ENCODE results near the gene PMFBP1. TPM values are rescaled to one million over a fixed set of nuclear protein-coding genes. Genes with fewer than 3 reads are reported as not detected.

PMFBP1 gene
- total and polyA plus RNA-seq, 10 donors: 0.52 to 17.2 (median 1.1) TPM

DNA sequence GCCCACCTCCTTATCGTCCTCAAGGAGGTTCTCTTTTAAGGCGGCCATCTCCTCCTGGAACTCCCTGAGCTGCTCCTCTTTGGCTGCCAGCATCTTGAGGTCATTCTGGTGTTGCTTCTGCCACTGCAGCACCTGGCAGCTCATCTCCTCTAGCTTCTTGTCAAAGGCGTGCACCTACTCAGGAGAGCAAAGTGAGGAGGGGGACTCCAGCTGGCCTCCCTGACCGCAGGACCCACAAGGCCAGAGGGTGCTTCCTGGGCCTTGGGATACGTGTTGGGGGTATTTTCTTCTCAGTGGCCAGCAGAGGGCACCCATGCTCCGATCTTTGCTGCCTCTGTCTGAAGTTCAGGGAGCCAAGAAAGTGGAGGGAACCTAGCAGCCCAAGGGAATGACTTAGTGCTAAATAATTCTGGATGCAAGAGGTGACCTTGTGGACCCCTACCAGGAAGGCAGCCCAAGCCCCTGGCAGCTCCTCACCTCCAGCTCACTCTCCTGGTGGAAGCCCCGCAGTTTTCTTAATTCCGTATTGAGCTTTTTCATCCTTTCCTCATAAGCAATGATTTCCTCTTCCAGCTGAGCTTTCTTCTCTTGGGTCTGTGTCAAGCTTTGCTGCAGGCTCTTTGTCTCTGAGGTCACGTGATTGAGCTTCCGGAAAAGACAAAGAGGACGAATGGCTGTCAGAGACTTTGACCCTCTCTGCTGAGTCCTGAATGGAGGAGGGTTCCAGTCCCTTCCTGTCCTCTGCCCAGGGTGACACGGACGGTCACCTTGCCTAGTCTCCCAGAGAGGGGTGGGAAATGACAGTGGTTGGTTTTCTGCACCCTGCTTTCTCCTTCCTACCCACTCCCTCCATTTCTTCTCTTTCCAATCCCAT, 47.0 kb downstream of the PMFBP1 start:
- peak; percentile 87 for DNase-seq
- Histone ChIP-seq H3K27me3 (replicated peaks in 1 of 7) (no peaks in the 10 kb centered on the region), H3K4me3 (no peak overlapping the region), H3K9me3 (no peaks in the 10 kb centered on the region), H3K36me3 (no peaks in the 10 kb centered on the region), H3K4me1 (peaks cover 0 to 23% (median 8%) of the 10 kb centered on the region in 6 donors), H3K27ac (peak overlapping the region in 1 of 8 donors; percentile 39)
- intact Hi-C loops (cut with DNase I; ENCODE audit: low total_unique reads): loop anchor here (10.0 kb wide), 1 partner anchor 340 kb away; no protein-coding TSS in a partner anchor
- TF ChIP-seq, protein P1, sequence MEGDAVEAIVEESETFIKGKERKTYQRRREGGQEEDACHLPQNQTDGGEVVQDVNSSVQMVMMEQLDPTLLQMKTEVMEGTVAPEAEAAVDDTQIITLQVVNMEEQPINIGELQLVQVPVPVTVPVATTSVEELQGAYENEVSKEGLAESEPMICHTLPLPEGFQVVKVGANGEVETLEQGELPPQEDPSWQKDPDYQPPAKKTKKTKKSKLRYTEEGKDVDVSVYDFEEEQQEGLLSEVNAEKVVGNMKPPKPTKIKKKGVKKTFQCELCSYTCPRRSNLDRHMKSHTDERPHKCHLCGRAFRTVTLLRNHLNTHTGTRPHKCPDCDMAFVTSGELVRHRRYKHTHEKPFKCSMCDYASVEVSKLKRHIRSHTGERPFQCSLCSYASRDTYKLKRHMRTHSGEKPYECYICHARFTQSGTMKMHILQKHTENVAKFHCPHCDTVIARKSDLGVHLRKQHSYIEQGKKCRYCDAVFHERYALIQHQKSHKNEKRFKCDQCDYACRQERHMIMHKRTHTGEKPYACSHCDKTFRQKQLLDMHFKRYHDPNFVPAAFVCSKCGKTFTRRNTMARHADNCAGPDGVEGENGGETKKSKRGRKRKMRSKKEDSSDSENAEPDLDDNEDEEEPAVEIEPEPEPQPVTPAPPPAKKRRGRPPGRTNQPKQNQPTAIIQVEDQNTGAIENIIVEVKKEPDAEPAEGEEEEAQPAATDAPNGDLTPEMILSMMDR (IDR thresholded peaks at IDR 0.05 in 8 of 11, conservative IDR thresholded peaks at IDR 0.05 in 3 of 11): peak; percentile 26 to 87 (median 73)
- TF ChIP-seq POLR2AphosphoS5 (IDR thresholded peaks at IDR 0.05) (no peak), POLR2A (IDR thresholded peaks at IDR 0.05) (no peak)
- WGBS, 5 donors: 37 to 47% (median 42%) methylated on average over 13 of the region's 13 CpGs

DNA sequence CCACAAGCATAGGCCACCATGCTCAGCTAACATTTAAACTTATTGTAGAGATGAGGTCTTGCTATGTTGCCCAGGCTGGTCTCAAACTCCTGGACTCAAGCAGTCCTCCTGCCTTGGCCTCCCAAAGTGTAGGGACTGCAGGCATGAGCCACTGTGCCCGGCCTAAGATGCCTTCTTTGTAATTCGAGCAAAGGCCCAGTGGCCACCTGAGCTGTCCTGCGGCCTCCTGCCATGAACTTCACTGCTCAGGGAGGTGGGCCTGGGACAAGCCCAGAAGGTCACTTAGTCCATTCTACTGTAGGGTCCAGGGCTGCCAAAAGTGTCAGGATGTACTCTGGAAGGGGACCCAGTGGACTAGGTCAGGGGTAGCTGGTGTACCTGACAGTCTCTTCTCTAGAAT, 47.8 kb downstream of the PMFBP1 start:
- no peak for DNase-seq
- H3K4me3 ChIP-seq: no peak overlapping the region
- H3K4me1 ChIP-seq: peaks cover 0 to 23% (median 8%) of the 10 kb centered on the region in 6 donors
- TF ChIP-seq, protein P1 (IDR thresholded peaks at IDR 0.05 in 8 of 11, conservative IDR thresholded peaks at IDR 0.05 in 3 of 11): no peak
- TF ChIP-seq POLR2AphosphoS5 (IDR thresholded peaks at IDR 0.05): no peak
- no peak for TF ChIP-seq POLR2A (IDR thresholded peaks at IDR 0.05)
- 82 to 100% (median 96%) methylated on average over 1 to 3 of the region's 3 CpGs; no CpG with 5 or more reads in 1 of the 5 donors for WGBS, 5 donors
- H3K27ac ChIP-seq: no peak overlapping the region
- intact Hi-C loops (cut with DNase I; ENCODE audit: low total_unique reads): loop anchor here (10.0 kb wide), 1 partner anchor 341 kb away; no protein-coding TSS in a partner anchor
- no peaks in the 10 kb centered on the region for H3K9me3 ChIP-seq
- H3K36me3 ChIP-seq: no peaks in the 10 kb centered on the region
- H3K27me3 ChIP-seq (replicated peaks in 1 of 7): no peaks in the 10 kb centered on the region

DNA sequence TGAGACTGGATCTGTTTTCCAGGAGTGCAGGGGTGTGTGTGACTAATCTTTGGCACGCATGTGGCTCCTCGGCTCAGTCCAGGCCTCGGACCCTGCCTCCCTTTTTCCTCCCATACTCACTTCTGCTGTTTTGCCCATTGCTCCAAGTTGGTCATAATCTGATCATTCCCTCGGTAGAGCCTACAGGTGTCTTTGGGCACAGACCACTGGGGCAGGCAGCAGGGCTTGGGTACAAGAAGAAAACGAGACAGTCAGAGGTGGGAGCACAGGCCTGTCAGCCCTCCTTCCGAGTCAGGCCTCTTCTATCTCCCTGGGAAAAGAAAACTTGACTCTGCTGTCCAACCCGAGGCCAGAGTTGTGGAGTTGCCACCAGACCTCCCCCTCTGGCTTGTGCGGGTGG, 48.5 kb downstream of the PMFBP1 start:
- no peak for DNase-seq
- Histone ChIP-seq H3K27me3 (replicated peaks in 1 of 7) (no peaks in the 10 kb centered on the region), H3K36me3 (no peaks in the 10 kb centered on the region), H3K27ac (no peak overlapping the region), H3K4me1 (peaks cover 0 to 23% (median 8%) of the 10 kb centered on the region in 6 donors), H3K4me3 (no peak overlapping the region), H3K9me3 (no peaks in the 10 kb centered on the region)
- WGBS, 5 donors: 78 to 83% (median 79%) methylated on average over 8 of the region's 8 CpGs
- TF ChIP-seq POLR2AphosphoS5 (IDR thresholded peaks at IDR 0.05): no peak
- TF ChIP-seq, protein P1 (IDR thresholded peaks at IDR 0.05 in 8 of 11, conservative IDR thresholded peaks at IDR 0.05 in 3 of 11): no peak
- no peak for TF ChIP-seq POLR2A (IDR thresholded peaks at IDR 0.05)
- intact Hi-C loops (cut with DNase I; ENCODE audit: low total_unique reads): loop anchor here (10.0 kb wide), 1 partner anchor 341 kb away; no protein-coding TSS in a partner anchor

DNA sequence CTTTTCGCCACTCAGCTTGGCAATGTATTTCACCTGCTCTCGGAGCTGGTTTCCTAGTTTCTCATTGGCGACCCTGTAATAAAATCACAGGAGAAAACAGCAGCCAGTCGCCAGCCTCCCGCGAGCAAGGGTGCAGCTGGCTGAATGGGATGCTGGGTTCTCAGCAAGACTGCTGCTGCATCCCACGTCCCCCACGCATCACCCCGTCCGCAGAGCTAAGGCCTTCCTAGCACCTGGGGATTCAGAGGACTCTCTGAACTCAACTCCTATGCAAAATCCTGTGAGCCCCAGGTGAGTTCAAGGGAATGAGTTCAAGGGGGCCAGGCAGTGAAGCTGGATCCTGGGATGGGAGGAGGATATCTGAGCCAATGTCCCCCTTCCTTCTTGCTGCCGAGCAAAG, 49.0 kb downstream of the PMFBP1 start:
- TF ChIP-seq POLR2AphosphoS5 (IDR thresholded peaks at IDR 0.05): no peak
- no peak for TF ChIP-seq POLR2A (IDR thresholded peaks at IDR 0.05)
- TF ChIP-seq, protein P1 (IDR thresholded peaks at IDR 0.05 in 8 of 11, conservative IDR thresholded peaks at IDR 0.05 in 3 of 11): no peak
- Histone ChIP-seq H3K4me1 (peaks cover 0 to 23% (median 8%) of the 10 kb centered on the region in 6 donors), H3K27me3 (replicated peaks in 1 of 7) (no peaks in the 10 kb centered on the region), H3K36me3 (no peaks in the 10 kb centered on the region), H3K9me3 (no peaks in the 10 kb centered on the region), H3K27ac (no peak overlapping the region), H3K4me3 (no peak overlapping the region)
- no peak for DNase-seq
- intact Hi-C loops (cut with DNase I; ENCODE audit: low total_unique reads): loop anchor here (10.0 kb wide), 1 partner anchor 342 kb away; no protein-coding TSS in a partner anchor
- 81 to 93% (median 86%) methylated on average over 11 of the region's 11 CpGs for WGBS, 5 donors

Measured in spleen (tissue), 11 donors.